ENCODE measurements around the gene IFNA17.
"Not testable (repeated sequence)": the region's sequence is repeated elsewhere in the genome, so short reads cannot be mapped to it uniquely, and the experiment has no call there.

The IFNA17 gene

GRCh38 chr9:21244836-21245235, 16.8 kb upstream of the IFNA17 start:
- no peaks in the 10 kb centered on the region for H3K4me1 ChIP-seq (ENCODE audit: control insufficient read depth, insufficient read depth, low read length)
- no peak overlapping the region for H3K4me3 ChIP-seq (ENCODE audit: insufficient read depth, low read depth, low read length)
- H3K36me3 ChIP-seq (ENCODE audit: control insufficient read depth, insufficient read depth, low read length): no peaks in the 10 kb centered on the region
- no peaks in the 10 kb centered on the region for H3K27me3 ChIP-seq (ENCODE audit: control insufficient read depth, insufficient read depth, low read length, poor library complexity, severe bottlenecking)
- WGBS, 2 experiments: 82 to 88% methylated on average over 2 of the region's 2 CpGs
- H3K27ac ChIP-seq (ENCODE audit: insufficient read depth, low read depth, low read length, poor library complexity, severe bottlenecking): no peak overlapping the region
- no peaks in the 10 kb centered on the region for H3K9me3 ChIP-seq (ENCODE audit: control insufficient read depth, low read length)

GRCh38 chr9:21239911-21240310, 11.9 kb upstream of the IFNA17 start, which contains the start of gene IFNA14:
Gene IFNA14, minus strand, starts transcription at chr9:21240005. Its CDS starts 70 bp downstream, at chr9:21239935.
- Histone ChIP-seq H3K36me3 (ENCODE audit: control insufficient read depth, insufficient read depth, low read length) (no peaks in the 10 kb centered on the region), H3K4me1 (ENCODE audit: control insufficient read depth, insufficient read depth, low read length) (no peaks in the 10 kb centered on the region), H3K27me3 (ENCODE audit: control insufficient read depth, insufficient read depth, low read length, poor library complexity, severe bottlenecking) (no peaks in the 10 kb centered on the region), H3K9me3 (ENCODE audit: control insufficient read depth, low read length) (no peaks in the 10 kb centered on the region), H3K27ac (ENCODE audit: insufficient read depth, low read depth, low read length, poor library complexity, severe bottlenecking) (no peak within 1 kb of the TSS), H3K4me3 (ENCODE audit: insufficient read depth, low read depth, low read length) (no peak within 1 kb of the TSS)
- WGBS, 2 experiments: 85 to 91% methylated on average over 2 of the region's 2 CpGs

- WGBS, 2 experiments: 61% methylated on average over 1 of the region's 1 CpG; no CpG with 5 or more reads in 1 of the 2 experiments
Observed at GRCh38 chr9:21236360-21236714, 8.3 kb upstream of the IFNA17 start.

DNA sequence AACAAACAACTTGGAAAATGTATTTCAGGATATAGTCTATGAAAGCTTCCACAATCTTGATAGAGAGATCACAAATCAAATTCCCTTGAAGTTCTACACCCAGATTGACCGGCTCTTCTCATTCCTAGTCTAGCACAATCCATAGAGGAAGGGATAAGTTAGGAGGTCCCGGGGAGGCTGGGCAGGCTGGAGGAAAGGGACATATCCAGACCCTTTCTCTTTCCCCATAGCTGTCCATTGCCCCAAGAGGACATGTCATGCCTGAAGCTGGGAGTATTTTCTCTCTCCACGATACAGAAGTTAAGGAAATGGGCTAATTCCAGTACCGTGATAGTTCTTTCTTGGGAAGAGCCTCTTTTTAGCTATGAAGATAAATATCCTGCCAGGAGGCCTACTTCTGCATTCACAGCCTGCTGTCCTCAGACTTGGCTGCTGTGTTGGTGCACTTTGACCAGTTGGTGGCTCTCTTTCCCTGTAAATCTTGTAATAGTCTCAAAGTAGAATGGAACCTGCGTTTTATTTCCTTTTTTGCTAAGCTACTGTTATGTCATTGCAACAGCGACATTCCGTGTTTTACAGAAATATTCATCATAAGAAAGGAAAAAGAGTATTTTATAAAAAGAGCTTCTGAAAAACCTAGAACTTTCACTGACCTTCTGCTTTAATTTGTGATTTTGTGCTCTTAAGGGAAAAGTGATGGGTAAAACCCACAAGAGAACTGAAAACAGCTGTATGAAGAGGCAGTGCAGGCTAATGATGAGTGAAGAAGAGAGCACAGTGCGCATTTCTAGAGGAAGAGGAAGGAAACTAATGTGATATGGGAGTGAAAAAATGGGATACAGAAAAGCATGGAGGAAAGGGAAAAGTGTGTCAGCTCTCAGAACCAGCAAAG, 7.7 kb upstream of the IFNA17 start:
- H3K4me3 ChIP-seq (ENCODE audit: insufficient read depth, low read depth, low read length); H3K9me3 ChIP-seq (ENCODE audit: control insufficient read depth, low read length); H3K27me3 ChIP-seq (ENCODE audit: control insufficient read depth, insufficient read depth, low read length, poor library complexity, severe bottlenecking); H3K27ac ChIP-seq (ENCODE audit: insufficient read depth, low read depth, low read length, poor library complexity, severe bottlenecking); H3K36me3 ChIP-seq (ENCODE audit: control insufficient read depth, insufficient read depth, low read length); H3K4me1 ChIP-seq (ENCODE audit: control insufficient read depth, insufficient read depth, low read length): not testable (repeated sequence)
- 59 to 68% methylated on average over 5 to 6 of the region's 8 CpGs for WGBS, 2 experiments

More at GRCh38 chr9:21236360-21236714, 8.3 kb upstream of the IFNA17 start:
- not testable (repeated sequence) for H3K4me3 ChIP-seq (ENCODE audit: insufficient read depth, low read depth, low read length); H3K27ac ChIP-seq (ENCODE audit: insufficient read depth, low read depth, low read length, poor library complexity, severe bottlenecking); H3K9me3 ChIP-seq (ENCODE audit: control insufficient read depth, low read length); H3K27me3 ChIP-seq (ENCODE audit: control insufficient read depth, insufficient read depth, low read length, poor library complexity, severe bottlenecking); H3K36me3 ChIP-seq (ENCODE audit: control insufficient read depth, insufficient read depth, low read length); H3K4me1 ChIP-seq (ENCODE audit: control insufficient read depth, insufficient read depth, low read length)

GRCh38 chr9:21234153-21234687, 6.2 kb upstream of the IFNA17 start:
- Histone ChIP-seq H3K4me3 (ENCODE audit: insufficient read depth, low read depth, low read length) (no peak overlapping the region), H3K27me3 (ENCODE audit: control insufficient read depth, insufficient read depth, low read length, poor library complexity, severe bottlenecking) (no peaks in the 10 kb centered on the region), H3K9me3 (ENCODE audit: control insufficient read depth, low read length) (no peaks in the 10 kb centered on the region), H3K36me3 (ENCODE audit: control insufficient read depth, insufficient read depth, low read length) (no peaks in the 10 kb centered on the region), H3K27ac (ENCODE audit: insufficient read depth, low read depth, low read length, poor library complexity, severe bottlenecking) (no peak overlapping the region), H3K4me1 (ENCODE audit: control insufficient read depth, insufficient read depth, low read length) (no peaks in the 10 kb centered on the region)
- WGBS, 2 experiments: 93 to 96% methylated on average over 4 of the region's 4 CpGs

DNA sequence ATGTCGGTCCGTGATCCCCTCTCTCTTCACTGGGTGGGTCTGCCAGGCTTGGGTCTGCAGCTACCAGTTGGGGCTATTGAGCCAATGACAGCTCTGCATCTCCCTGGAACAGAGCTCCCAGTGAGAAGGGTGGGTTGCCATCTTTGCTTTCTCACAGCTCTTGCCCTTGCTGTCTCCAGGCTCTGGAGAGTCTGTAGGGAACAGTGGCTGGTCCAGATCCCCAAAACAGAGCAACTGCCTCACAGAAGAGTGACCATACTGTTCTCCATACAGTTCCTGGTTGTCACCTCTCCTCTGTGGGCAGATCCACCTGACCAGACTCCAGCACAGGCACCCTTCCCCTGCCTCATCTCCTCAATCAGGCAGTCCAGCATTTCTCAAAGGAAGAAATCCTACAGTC, 5.2 kb upstream of the IFNA17 start:
- Histone ChIP-seq H3K27ac (ENCODE audit: insufficient read depth, low read depth, low read length, poor library complexity, severe bottlenecking) (no peak overlapping the region), H3K27me3 (ENCODE audit: control insufficient read depth, insufficient read depth, low read length, poor library complexity, severe bottlenecking) (no peaks in the 10 kb centered on the region), H3K4me1 (ENCODE audit: control insufficient read depth, insufficient read depth, low read length) (no peaks in the 10 kb centered on the region), H3K36me3 (ENCODE audit: control insufficient read depth, insufficient read depth, low read length) (no peaks in the 10 kb centered on the region), H3K9me3 (ENCODE audit: control insufficient read depth, low read length) (no peaks in the 10 kb centered on the region), H3K4me3 (ENCODE audit: insufficient read depth, low read depth, low read length) (no peak overlapping the region)
- WGBS, 2 experiments: 92 to 96% methylated on average over 2 of the region's 2 CpGs

DNA sequence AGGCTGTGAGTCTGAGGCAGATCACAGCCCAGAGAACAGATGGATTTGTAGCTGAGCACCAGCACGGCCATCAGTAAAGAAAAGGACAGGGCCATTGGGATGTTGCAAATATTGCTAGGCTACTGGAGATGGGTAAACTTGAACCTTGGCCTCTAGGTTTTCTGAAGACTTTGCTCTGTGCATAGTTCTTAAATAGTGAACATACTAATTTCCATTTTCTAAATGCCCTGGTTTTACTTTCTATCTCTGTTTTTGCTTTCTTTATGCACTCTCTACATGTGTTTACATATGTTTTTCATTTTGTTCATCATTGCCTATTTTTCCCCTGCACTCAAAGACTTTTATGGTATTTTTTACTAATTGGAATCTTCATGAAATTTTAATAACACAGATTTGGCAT, 10.8 kb downstream of the IFNA17 start, which contains the start of gene IFNA16:
TSS of gene IFNA16 (minus strand) at position 101 of the 400 bp plus-strand sequence. CDS start at position 95, 6 bp downstream.
- H3K36me3 ChIP-seq (ENCODE audit: control insufficient read depth, insufficient read depth, low read length); H3K27ac ChIP-seq (ENCODE audit: insufficient read depth, low read depth, low read length, poor library complexity, severe bottlenecking); H3K9me3 ChIP-seq (ENCODE audit: control insufficient read depth, low read length); H3K4me3 ChIP-seq (ENCODE audit: insufficient read depth, low read depth, low read length); H3K27me3 ChIP-seq (ENCODE audit: control insufficient read depth, insufficient read depth, low read length, poor library complexity, severe bottlenecking); H3K4me1 ChIP-seq (ENCODE audit: control insufficient read depth, insufficient read depth, low read length): not testable (repeated sequence)
- 88 to 100% methylated on average over 1 of the region's 1 CpG for WGBS, 2 experiments

DNA sequence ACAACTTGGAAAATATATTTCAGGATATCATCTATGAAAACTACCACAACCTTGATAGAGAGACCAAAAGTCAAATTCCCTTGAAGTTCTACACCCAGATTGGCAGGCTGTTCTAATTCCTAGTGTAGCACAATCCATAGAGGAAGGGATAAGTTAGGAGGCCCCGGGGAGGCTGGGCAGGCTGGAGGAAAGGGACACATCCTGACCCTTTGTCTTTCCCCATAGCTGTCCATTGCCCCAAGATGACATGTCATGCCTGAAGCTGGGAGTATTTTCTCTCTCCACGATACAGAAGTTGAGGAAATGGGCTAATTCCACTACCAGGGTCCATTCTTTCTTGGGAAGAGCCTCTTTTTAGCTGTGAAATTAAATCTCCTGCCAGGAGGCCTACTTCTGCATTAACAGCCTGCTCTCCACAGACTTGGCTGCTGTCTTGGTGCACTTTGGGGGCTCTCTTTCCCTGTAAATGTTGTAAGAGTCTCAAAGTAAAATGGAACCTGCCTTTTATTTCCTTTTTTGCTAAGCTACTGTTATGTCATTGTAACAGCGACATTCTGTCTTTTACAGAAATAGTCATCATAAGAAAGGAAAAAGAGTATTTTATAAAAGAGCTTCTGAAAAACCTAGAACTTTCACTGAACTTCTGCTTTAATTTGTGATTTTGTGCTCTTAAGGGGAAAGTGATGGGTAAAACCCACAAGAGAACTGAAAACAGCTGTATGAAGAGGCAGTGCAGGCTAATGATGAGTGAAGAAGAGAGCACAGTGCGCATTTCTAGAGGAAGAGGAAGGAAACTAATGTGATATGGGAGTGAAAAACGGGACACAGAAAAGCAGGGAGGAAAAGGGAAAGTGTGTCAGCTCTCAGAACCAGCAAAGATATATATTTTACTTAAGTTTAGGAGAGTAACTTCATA, 14.4 kb downstream of the IFNA17 start:
- H3K27me3 ChIP-seq (ENCODE audit: control insufficient read depth, insufficient read depth, low read length, poor library complexity, severe bottlenecking); H3K9me3 ChIP-seq (ENCODE audit: control insufficient read depth, low read length); H3K36me3 ChIP-seq (ENCODE audit: control insufficient read depth, insufficient read depth, low read length); H3K4me3 ChIP-seq (ENCODE audit: insufficient read depth, low read depth, low read length); H3K27ac ChIP-seq (ENCODE audit: insufficient read depth, low read depth, low read length, poor library complexity, severe bottlenecking); H3K4me1 ChIP-seq (ENCODE audit: control insufficient read depth, insufficient read depth, low read length): not testable (repeated sequence)
- WGBS, 2 experiments: 58 to 59% methylated on average over 4 of the region's 5 CpGs

- not testable (repeated sequence) for H3K4me3 ChIP-seq (ENCODE audit: insufficient read depth, low read depth, low read length); H3K4me1 ChIP-seq (ENCODE audit: control insufficient read depth, insufficient read depth, low read length); H3K36me3 ChIP-seq (ENCODE audit: control insufficient read depth, insufficient read depth, low read length); H3K27me3 ChIP-seq (ENCODE audit: control insufficient read depth, insufficient read depth, low read length, poor library complexity, severe bottlenecking); H3K27ac ChIP-seq (ENCODE audit: insufficient read depth, low read depth, low read length, poor library complexity, severe bottlenecking); H3K9me3 ChIP-seq (ENCODE audit: control insufficient read depth, low read length)
- WGBS, 2 experiments: 87 to 89% methylated on average over 2 of the region's 2 CpGs
Observed at GRCh38 chr9:21212160-21212559, 15.9 kb downstream of the IFNA17 start.

GRCh38 chr9:21210782-21211181, 17.2 kb downstream of the IFNA17 start:
- H3K36me3 ChIP-seq (ENCODE audit: control insufficient read depth, insufficient read depth, low read length); H3K9me3 ChIP-seq (ENCODE audit: control insufficient read depth, low read length); H3K4me1 ChIP-seq (ENCODE audit: control insufficient read depth, insufficient read depth, low read length); H3K27me3 ChIP-seq (ENCODE audit: control insufficient read depth, insufficient read depth, low read length, poor library complexity, severe bottlenecking); H3K4me3 ChIP-seq (ENCODE audit: insufficient read depth, low read depth, low read length); H3K27ac ChIP-seq (ENCODE audit: insufficient read depth, low read depth, low read length, poor library complexity, severe bottlenecking): not testable (repeated sequence)
- 92 to 100% methylated on average over 2 of the region's 2 CpGs for WGBS, 2 experiments
